T-helper 17 cell (primary cell): Measurements from ENCODE around the gene PIGS. TPM values are rescaled to one million over a fixed set of nuclear protein-coding genes. Genes with fewer than 3 reads are reported as not detected.

ENCODE experiments used
- ATAC-seq: fragments of 150-1000 bp; cut with Tn5 transposase; 2 replicates; pipeline ENCODE4 v1.10.0; 2021; ENCODE audit warnings: mild to moderate bottlenecking, moderate library complexity
- DNase-seq, 3 donors: peaks; one replicate each; pipeline versions ENCODE4 v3.0.0 to v3.0.0-alpha.2; 2020 to 2021
- H3K9me3 ChIP-seq: one replicate; pipeline ENCODE4 v1.7.0; 2013; ENCODE audit warnings: low read length, mild to moderate bottlenecking; ENCODE audit not compliant: control insufficient read depth, poor library complexity, severe bottlenecking
- H3K27ac Mint-ChIP-seq: one replicate; pipeline ENCODE4 v1.8.0; 2022; ENCODE audit warnings: mild to moderate bottlenecking, moderate library complexity, mixed read lengths
- H3K27me3 Mint-ChIP-seq: one replicate; pipeline ENCODE4 v1.8.0; 2022; ENCODE audit warnings: mixed read lengths
- H3K36me3 Mint-ChIP-seq: one replicate; pipeline ENCODE4 v1.8.0; 2022; ENCODE audit warnings: low read depth, mixed read lengths
- H3K4me1 Mint-ChIP-seq: one replicate; pipeline ENCODE4 v1.8.0; 2022; ENCODE audit warnings: mild to moderate bottlenecking, mixed read lengths
- H3K4me3 Mint-ChIP-seq: one replicate; pipeline ENCODE4 v1.8.0; 2022; ENCODE audit warnings: mild to moderate bottlenecking, moderate library complexity, mixed read lengths
- total RNA-seq, 4 donors: library from RNA in 2 of 4; stranded (reverse) in 2 of 4; gene quantifications; one replicate each; pipeline ENCODE4 v1.2.3 and lab custom pipeline; 2022 to 2026

Gene PIGS
- total RNA-seq, 2 donors from 2014 or later = 44.5 to 50.9 TPM

- Mint-ChIP-seq H3K27ac (peak within 1 kb of the TSS; percentile 96), H3K27me3 (no peaks in the 10 kb centered on the region), H3K36me3 (no peaks in the 10 kb centered on the region), H3K4me3 (peak within 1 kb of the TSS; percentile 96), H3K4me1 (peaks cover 20% of the 10 kb centered on the region)
- peak; percentile 93 for ATAC-seq
- no peaks in the 10 kb centered on the region for H3K9me3 ChIP-seq
- DNase-seq = peak; percentile 93 to 95 (median 95)
Measured at GRCh38 chr17:28598799-28599310, 27.5 kb upstream of the PIGS start, which contains the start of gene SPAG5. Gene SPAG5 (minus strand): TSS chr17:28599025. CDS start chr17:28598946, 79 bp downstream.

GRCh38 chr17:28598389-28598788, 27.1 kb upstream of the PIGS start:
- no peaks in the 10 kb centered on the region for H3K9me3 ChIP-seq
- Mint-ChIP-seq H3K27ac (peak overlapping the region; percentile 96), H3K27me3 (no peaks in the 10 kb centered on the region), H3K36me3 (no peaks in the 10 kb centered on the region), H3K4me1 (peaks cover 20% of the 10 kb centered on the region), H3K4me3 (peak overlapping the region; percentile 96)
- ATAC-seq (no peak), DNase-seq (no peak)

GRCh38 chr17:28597606-28598383, 26.5 kb upstream of the PIGS start:
- H3K27me3 Mint-ChIP-seq = no peaks in the 10 kb centered on the region
- no peak for DNase-seq
- H3K36me3 Mint-ChIP-seq = no peaks in the 10 kb centered on the region
- no peak for ATAC-seq
- peak overlapping the region; percentile 96 for H3K4me3 Mint-ChIP-seq
- no peaks in the 10 kb centered on the region for H3K9me3 ChIP-seq
- peaks cover 20% of the 10 kb centered on the region for H3K4me1 Mint-ChIP-seq
- H3K27ac Mint-ChIP-seq = peak overlapping the region; percentile 96

GRCh38 chr17:28592260-28592659, 20.9 kb upstream of the PIGS start:
- Mint-ChIP-seq H3K4me1 (peaks cover 2% of the 10 kb centered on the region), H3K27ac (no peak overlapping the region), H3K4me3 (no peak overlapping the region), H3K27me3 (no peaks in the 10 kb centered on the region), H3K36me3 (peaks cover 2% of the 10 kb centered on the region)
- H3K9me3 ChIP-seq = no peaks in the 10 kb centered on the region
- no peak for DNase-seq
- ATAC-seq = no peak

- H3K4me1 Mint-ChIP-seq = peaks cover 4% of the 10 kb centered on the region
- ATAC-seq (no peak), DNase-seq (no peak)
- no peaks in the 10 kb centered on the region for H3K27me3 Mint-ChIP-seq
- H3K27ac Mint-ChIP-seq = no peak overlapping the region
- H3K36me3 Mint-ChIP-seq = peaks cover 5% of the 10 kb centered on the region
- H3K9me3 ChIP-seq = no peaks in the 10 kb centered on the region
- no peak overlapping the region for H3K4me3 Mint-ChIP-seq
Measured at GRCh38 chr17:28585851-28586250, 14.5 kb upstream of the PIGS start.

- peaks cover 11% of the 10 kb centered on the region for H3K4me1 Mint-ChIP-seq
- ATAC-seq (no peak), DNase-seq (no peak)
- H3K4me3 Mint-ChIP-seq = no peak overlapping the region
- H3K9me3 ChIP-seq = no peaks in the 10 kb centered on the region
- peaks cover 7% of the 10 kb centered on the region for H3K36me3 Mint-ChIP-seq
- H3K27me3 Mint-ChIP-seq = no peaks in the 10 kb centered on the region
- H3K27ac Mint-ChIP-seq = no peak overlapping the region
Measured at GRCh38 chr17:28584434-28584833, 13.1 kb upstream of the PIGS start.

- Mint-ChIP-seq H3K27ac (no peak overlapping the region), H3K4me3 (no peak overlapping the region), H3K27me3 (no peaks in the 10 kb centered on the region), H3K36me3 (peaks cover 5% of the 10 kb centered on the region), H3K4me1 (peaks cover 10% of the 10 kb centered on the region)
- ATAC-seq = no peak
- H3K9me3 ChIP-seq = no peaks in the 10 kb centered on the region
- no peak for DNase-seq
Measured at GRCh38 chr17:28582513-28582912, 11.2 kb upstream of the PIGS start.

- H3K27me3 Mint-ChIP-seq = no peaks in the 10 kb centered on the region
- ATAC-seq (no peak), DNase-seq (no peak)
- peaks cover 17% of the 10 kb centered on the region for H3K4me1 Mint-ChIP-seq
- H3K4me3 Mint-ChIP-seq = no peak overlapping the region
- H3K36me3 Mint-ChIP-seq = peaks cover 5% of the 10 kb centered on the region
- no peak overlapping the region for H3K27ac Mint-ChIP-seq
- H3K9me3 ChIP-seq = no peaks in the 10 kb centered on the region
Measured at GRCh38 chr17:28580959-28581358, 9.6 kb upstream of the PIGS start.

- DNase-seq = no peak
- Mint-ChIP-seq H3K36me3 (peaks cover 2% of the 10 kb centered on the region), H3K4me3 (no peak overlapping the region), H3K27me3 (no peaks in the 10 kb centered on the region), H3K4me1 (peaks cover 18% of the 10 kb centered on the region), H3K27ac (peak overlapping the region; percentile 72)
- ATAC-seq = no peak
- H3K9me3 ChIP-seq = no peaks in the 10 kb centered on the region
Measured at GRCh38 chr17:28579526-28579925, 8.2 kb upstream of the PIGS start.

GRCh38 chr17:28578246-28579195, 7.2 kb upstream of the PIGS start:
- Mint-ChIP-seq H3K36me3 (peaks cover 4% of the 10 kb centered on the region), H3K27me3 (no peaks in the 10 kb centered on the region), H3K27ac (no peak overlapping the region), H3K4me1 (peaks cover 20% of the 10 kb centered on the region), H3K4me3 (peak overlapping the region; percentile 36)
- H3K9me3 ChIP-seq = no peaks in the 10 kb centered on the region
- ATAC-seq = no peak
- DNase-seq = no peak

GRCh38 chr17:28577466-28577824, 6.1 kb upstream of the PIGS start:
- peaks cover 4% of the 10 kb centered on the region for H3K36me3 Mint-ChIP-seq
- no peak overlapping the region for H3K4me3 Mint-ChIP-seq

GRCh38 chr17:28576758-28577465, 5.6 kb upstream of the PIGS start, which contains the start of gene ALDOC:
Gene ALDOC (minus strand): TSS chr17:28576895. CDS start chr17:28575532, 1,363 bp downstream.
- Mint-ChIP-seq H3K4me1 (peaks cover 29% of the 10 kb centered on the region), H3K27ac (peak within 1 kb of the TSS; percentile 81), H3K36me3 (peaks cover 4% of the 10 kb centered on the region), H3K27me3 (no peaks in the 10 kb centered on the region), H3K4me3 (peak within 1 kb of the TSS; percentile 93)
- H3K9me3 ChIP-seq = no peaks in the 10 kb centered on the region
- peak; percentile 98 for ATAC-seq
- peak; percentile 98 to 100 (median 98) for DNase-seq

More at GRCh38 chr17:28577466-28577824, 6.1 kb upstream of the PIGS start:
- DNase-seq = no peak
- no peaks in the 10 kb centered on the region for H3K9me3 ChIP-seq
- Mint-ChIP-seq H3K27ac (peak overlapping the region; percentile 81), H3K4me1 (peaks cover 24% of the 10 kb centered on the region), H3K27me3 (no peaks in the 10 kb centered on the region)
- ATAC-seq = no peak
